IPS DF 19.7 (cell line): ENCODE measurements around the gene PRR14L.

Experiments
- DNase-seq: peaks from one replicate; pipeline ENCODE4 v3.0.0-alpha.2; 2013; ENCODE audit warnings: low read depth, low spot score

The PRR14L gene

DNA sequence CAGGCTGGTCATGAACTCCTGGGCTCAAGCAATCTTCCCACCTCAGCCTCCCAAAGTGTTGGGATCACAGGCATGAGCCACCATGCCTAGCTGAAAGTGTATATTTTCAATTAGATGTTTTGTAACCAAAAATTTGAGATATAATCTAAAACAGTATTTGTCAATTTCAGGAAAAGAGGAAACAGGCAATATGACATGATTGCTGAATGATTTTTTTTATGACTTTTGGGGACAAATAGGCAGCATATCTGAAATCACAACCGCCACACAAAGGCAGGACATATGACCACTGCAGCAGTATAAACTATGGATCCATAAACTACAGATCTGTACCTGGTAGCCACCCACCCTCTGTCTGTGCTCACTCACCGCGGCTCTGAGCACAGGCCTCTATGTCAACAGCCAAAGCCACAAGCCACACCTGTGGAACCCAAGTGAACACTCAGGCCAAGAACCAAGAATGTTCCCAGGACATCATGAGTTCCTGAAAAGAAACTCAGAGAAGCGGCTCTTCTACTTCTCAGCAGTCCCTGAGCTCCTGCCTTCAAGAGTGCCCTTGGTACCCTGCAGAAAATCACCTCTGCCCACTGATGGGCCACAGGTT is 110.4 kb downstream of the PRR14L start:
- DNase-seq, result no peak

DNA sequence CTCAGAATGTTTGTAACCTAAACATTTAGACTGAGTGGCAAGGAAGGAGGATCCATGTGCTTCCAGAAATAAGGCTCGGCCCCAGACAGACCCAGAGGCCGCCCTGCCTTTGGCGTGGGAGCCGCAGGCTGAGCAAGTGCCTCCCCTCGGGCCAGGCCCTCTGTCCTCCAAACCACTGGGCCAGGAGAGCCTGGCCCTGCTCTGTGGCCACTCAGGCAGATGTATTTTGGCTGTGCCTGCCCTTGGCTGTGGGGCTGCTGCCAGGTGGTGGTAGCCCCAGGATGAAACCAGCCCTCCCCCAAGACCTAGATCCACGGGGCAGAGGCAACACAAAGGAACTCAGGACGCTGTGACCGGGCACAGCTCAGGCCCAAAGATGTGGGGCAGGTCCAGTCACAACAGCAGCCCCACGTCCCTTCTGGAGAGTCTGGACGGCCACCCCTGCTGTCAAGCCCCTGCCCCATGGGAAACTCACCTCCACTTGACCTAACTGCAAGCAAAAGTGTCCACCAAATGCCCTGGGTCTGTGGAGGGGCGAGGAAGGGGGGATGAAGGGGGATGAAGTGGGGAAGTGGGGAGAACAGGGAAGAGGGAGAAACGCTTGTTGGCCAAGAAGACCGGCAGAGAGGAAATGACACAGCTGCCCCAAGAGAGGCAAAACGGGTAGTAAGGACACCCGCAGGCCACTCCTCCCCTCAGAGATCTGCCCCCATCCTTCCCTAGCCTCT is 111.9 kb downstream of the PRR14L start:
- no peak for DNase-seq

DNA sequence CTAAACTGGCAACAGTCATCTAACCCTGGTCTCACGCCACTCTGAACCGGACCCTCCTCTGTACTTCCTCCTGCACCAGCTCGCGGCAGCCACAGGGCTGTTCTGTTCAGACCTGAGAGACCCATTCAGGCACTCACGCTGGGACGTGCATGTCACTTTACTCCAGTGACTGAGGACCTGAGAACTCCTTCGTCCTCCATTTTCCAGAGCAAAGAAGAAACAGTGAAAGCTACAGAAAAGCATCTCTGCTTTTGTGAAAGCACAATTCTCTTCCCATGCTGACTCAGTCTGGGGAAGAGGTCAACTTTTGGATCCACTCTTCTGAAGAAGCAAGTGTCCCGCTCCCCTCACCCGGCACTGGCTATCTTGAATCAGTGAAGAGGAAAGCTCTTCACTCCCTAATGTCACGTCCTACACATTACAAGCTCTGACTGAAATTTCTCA is 112.5 kb downstream of the PRR14L start:
- no peak for DNase-seq

DNA sequence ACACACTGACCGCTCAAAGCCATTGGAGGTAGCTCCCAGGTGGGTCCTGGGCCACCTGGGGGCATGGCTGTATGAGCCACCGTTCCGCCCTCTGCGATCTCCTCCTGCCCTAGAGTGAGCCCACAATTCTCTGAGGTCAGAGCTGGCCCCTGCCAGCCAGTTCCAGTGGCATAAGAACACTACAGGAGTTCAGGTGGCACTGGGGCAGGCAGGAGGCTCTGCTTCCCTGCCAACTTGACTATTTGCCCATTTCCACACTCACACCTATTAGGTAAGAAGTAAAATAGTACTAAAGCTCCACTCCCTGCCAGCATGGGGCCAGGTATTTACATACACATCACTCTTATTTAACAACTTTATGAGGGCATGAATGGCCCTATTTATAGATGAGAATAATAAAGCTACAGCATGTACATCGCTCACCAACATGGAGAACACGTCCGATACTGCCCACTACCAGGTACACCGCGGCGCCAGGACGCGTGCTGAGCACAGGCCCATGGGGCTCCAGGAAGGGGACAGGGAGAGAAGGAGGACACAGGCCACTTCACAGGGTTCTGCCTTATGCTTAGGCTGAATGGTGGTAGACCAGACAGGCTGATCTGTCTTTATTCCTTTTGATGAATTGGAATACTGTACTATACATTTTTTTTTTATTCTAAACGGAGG is 114.2 kb downstream of the PRR14L start:
- DNase-seq, result no peak

DNA sequence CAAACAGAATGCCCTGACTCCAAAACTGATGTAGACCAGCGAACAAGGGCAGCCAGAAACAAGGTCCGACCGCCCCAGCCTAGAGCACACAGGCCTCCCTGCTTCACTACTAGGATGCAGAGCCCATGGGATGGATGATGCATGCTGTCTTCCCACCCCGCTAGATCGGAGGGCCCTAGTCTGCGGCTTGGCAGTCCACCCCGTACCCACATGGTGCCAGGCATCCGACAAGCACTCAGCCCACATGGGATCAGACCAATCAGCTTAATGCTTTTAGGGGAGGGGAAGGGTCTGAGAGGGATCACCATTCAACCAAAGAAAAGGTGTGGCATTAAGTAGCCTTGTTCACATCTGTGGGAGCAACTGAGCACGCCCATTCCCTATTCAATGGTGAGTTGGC is 118.5 kb downstream of the PRR14L start:
- no peak for DNase-seq
